ENCODE measurements around the gene TPPP3. TPM values are rescaled to one million over a fixed set of nuclear protein-coding genes. Genes with fewer than 3 reads are reported as not detected.
"Not testable (repeated sequence)": the region's sequence is repeated elsewhere in the genome, so short reads cannot be mapped to it uniquely, and the experiment has no call there.

Gene TPPP3
- total and polyA plus RNA-seq, 9 of the 15 experiments (the other 6 are each of a cell fraction or from before 2014, with no cell fraction given): 0.13 to 0.50 (median 0.36) TPM; not detected in 2

GRCh38 chr16:67361038-67361437 is 32.3 kb downstream of the TPPP3 start (continued):
- TF ChIP-seq ZNF764 (CRISPR knock-in tag; IDR thresholded peaks at IDR 0.05; ENCODE audit: low read depth) (no peak), KAT2B (IDR thresholded peaks at IDR 0.05; ENCODE audit: low read depth, low read length) (no peak)

GRCh38 chr16:67359540-67360269 is 33.6 kb downstream of the TPPP3 start:
- in situ Hi-C loops (cut with MboI): not testable (repeated sequence)
- WGBS (ENCODE audit: insufficient coverage, low coverage, missing lambda C conversion rate): 15% methylated on average over 8 of the region's 8 CpGs

More at GRCh38 chr16:67359540-67360269, 33.6 kb downstream of the TPPP3 start:
- H3K79me2 ChIP-seq (ENCODE audit: control insufficient read depth, insufficient read depth, low read length); H3K36me3 ChIP-seq (ENCODE audit: control insufficient read depth, insufficient read depth, low read length); H3K4me2 ChIP-seq (ENCODE audit: insufficient read depth, low read length); H3K9me1 ChIP-seq (ENCODE audit: control insufficient read depth, insufficient read depth, low read length); CTCF ChIA-PET (ENCODE audit: low intra/inter-chr PET ratio); H3K4me3 ChIP-seq; H3K9me3 ChIP-seq (replicated peaks; ENCODE audit: control insufficient read depth, insufficient read depth, low read depth, low read length); H3K9ac ChIP-seq (ENCODE audit: insufficient read depth in 1 of 2, low read depth in 2 of 2, low read length in 2 of 2); H3K27ac ChIP-seq (ENCODE audit: extremely low read depth, low read depth, low read length); DNase-seq (ENCODE audit: extremely low read depth in 1 of 4, low spot score in 3 of 4); BruUV-seq (replicated peaks); H2AFZ ChIP-seq (ENCODE audit: low read depth, low read length); FAIRE-seq; ATAC-seq; H4K20me1 ChIP-seq (replicated peaks; ENCODE audit: control insufficient read depth, insufficient read depth, low read length); H3K4me1 ChIP-seq (replicated peaks in 1 of 2; ENCODE audit: control insufficient read depth in 2 of 2, insufficient read depth in 2 of 2, low read length in 2 of 2): not testable (repeated sequence)
- peak; percentile 16 to 38; a peak in 1 of 4 replicates for TF ChIP-seq KDM1A (IDR thresholded peaks at IDR 0.05)
- POLR2A ChIA-PET: interaction anchor here (0.6 to 0.7 kb wide), 2 partner anchors 91 to 121 kb away, joined by 3 to 4 read pairs; no protein-coding TSS in a partner anchor
- H3K27me3 ChIP-seq (ENCODE audit: control insufficient read depth in 2 of 2, insufficient read depth in 2 of 2, low read length in 2 of 2): peaks cover 14 to 23% of the 10 kb centered on the region in 2 experiments
- intact Hi-C loops (cut with micrococcal nuclease): loop anchor here (10.0 kb wide), 1 partner anchor 55 kb away; the partner anchor contains the start of gene ZDHHC1

Measured in K562 (cell line).